Trophoblast cell (in vitro differentiated cells and primary cell): ENCODE measurements around the gene CNN1.
"Not testable (repeated sequence)": the region's sequence is repeated elsewhere in the genome, so short reads cannot be mapped to it uniquely, and the experiment has no call there.

Experiments
- DNase-seq, 2 donors: peaks; one replicate each; pipeline ENCODE4 v3.0.0-alpha.2; 2016
- H2AFZ ChIP-seq: 2 replicates; pipeline ENCODE4 v1.6.1; 2013; ENCODE audit warnings: low read length, moderate library complexity, mild to moderate bottlenecking; ENCODE audit not compliant: insufficient read depth, poor library complexity
- H2AK5ac ChIP-seq: 2 replicates; pipeline ENCODE4 v1.6.1; 2013; ENCODE audit warnings: mild to moderate bottlenecking, low read length
- H2BK120ac ChIP-seq: 2 replicates; pipeline ENCODE4 v1.6.1; 2013; ENCODE audit warnings: low read length, mild to moderate bottlenecking, moderate library complexity; ENCODE audit not compliant: insufficient read depth, poor library complexity
- H2BK12ac ChIP-seq: 2 replicates; pipeline ENCODE4 v1.6.1; 2013; ENCODE audit warnings: mild to moderate bottlenecking, low read length, moderate library complexity
- H2BK5ac ChIP-seq: 2 replicates; pipeline ENCODE4 v1.6.1; 2013; ENCODE audit warnings: low read length, low read depth, moderate library complexity, mild to moderate bottlenecking; ENCODE audit not compliant: poor library complexity
- H3K14ac ChIP-seq: 2 replicates; pipeline ENCODE4 v1.6.1; 2013; ENCODE audit warnings: mild to moderate bottlenecking, low read length
- H3K18ac ChIP-seq: 2 replicates; pipeline ENCODE4 v1.6.1; 2013; ENCODE audit warnings: mild to moderate bottlenecking, low read length
- H3K23ac ChIP-seq: 2 replicates; pipeline ENCODE4 v1.6.1; 2013; ENCODE audit warnings: low read length
- H3K27ac ChIP-seq: 2 replicates; pipeline ENCODE4 v1.5.1; 2013; ENCODE audit warnings: low read depth, mild to moderate bottlenecking, inconsistent platforms, low read length, moderate library complexity
- H3K27me3 ChIP-seq: 2 replicates; pipeline ENCODE4 v1.6.1; 2013; ENCODE audit warnings: inconsistent platforms, mild to moderate bottlenecking, low read length, moderate library complexity; ENCODE audit not compliant: insufficient read depth
- H3K36me3 ChIP-seq, 2 experiments: 1 replicate in 1 of 2; 2 replicates in 1 of 2; pipeline ENCODE4 v1.6.1; 2013; ENCODE audit warnings: low read length in 2 of 2, mild to moderate bottlenecking in 2 of 2, moderate library complexity in 1 of 2; ENCODE audit not compliant: insufficient read depth in 2 of 2, control insufficient read depth in 1 of 2
- H3K4ac ChIP-seq: 2 replicates; pipeline ENCODE4 v1.6.1; 2013; ENCODE audit warnings: low read depth, mild to moderate bottlenecking, low read length, moderate library complexity
- H3K4me1 ChIP-seq, 2 experiments: 1 replicate in 1 of 2; 2 replicates in 1 of 2; pipeline ENCODE4 v1.6.1; 2013; ENCODE audit warnings: low read length in 2 of 2, mild to moderate bottlenecking in 2 of 2, moderate library complexity in 1 of 2; ENCODE audit not compliant: insufficient read depth in 2 of 2, control insufficient read depth in 1 of 2
- H3K4me2 ChIP-seq: 2 replicates; pipeline ENCODE4 v1.6.1; 2013; ENCODE audit warnings: inconsistent platforms, mild to moderate bottlenecking, low read length, moderate library complexity
- H3K4me3 ChIP-seq: 2 replicates; pipeline ENCODE4 v1.5.1; 2013; ENCODE audit warnings: mild to moderate bottlenecking, low read depth, low read length, inconsistent platforms
- H3K79me1 ChIP-seq: one replicate; pipeline ENCODE4 v1.6.1; 2013; ENCODE audit warnings: low read length
- H3K79me2 ChIP-seq: 2 replicates; pipeline ENCODE4 v1.6.1; 2013; ENCODE audit warnings: low read length, mild to moderate bottlenecking; ENCODE audit not compliant: control insufficient read depth, insufficient read depth, poor library complexity
- H3K9ac ChIP-seq: 2 replicates; pipeline ENCODE4 v1.6.1; 2013; ENCODE audit warnings: mild to moderate bottlenecking, low read length
- H3K9me3 ChIP-seq: 2 replicates; pipeline ENCODE4 v1.6.1; 2013; ENCODE audit warnings: low read depth, mild to moderate bottlenecking, control low read depth, inconsistent platforms, low read length; ENCODE audit not compliant: insufficient read depth
- H4K12ac ChIP-seq: 2 replicates; pipeline ENCODE4 v1.6.1; 2013; ENCODE audit warnings: low read depth, mild to moderate bottlenecking, low read length, moderate library complexity
- H4K8ac ChIP-seq: 2 replicates; pipeline ENCODE4 v1.6.1; 2013; ENCODE audit warnings: low read depth, mild to moderate bottlenecking, low read length, moderate library complexity
- H4K91ac ChIP-seq: one replicate; pipeline ENCODE4 v1.6.1; 2013; ENCODE audit warnings: low read depth, mild to moderate bottlenecking, low read length, moderate library complexity
- WGBS: extraction: QIAGEN DNeasy Blood & Tissue Kit; methylation state at CpG from one replicate; pipeline ENCODE4 v1.1.7; 2013; ENCODE audit warnings: missing lambda C conversion rate; ENCODE audit not compliant: insufficient read length, insufficient coverage; ENCODE audit errors: extremely low coverage; 5-methylcytosine and 5-hydroxymethylcytosine counted together

Gene CNN1

DNA sequence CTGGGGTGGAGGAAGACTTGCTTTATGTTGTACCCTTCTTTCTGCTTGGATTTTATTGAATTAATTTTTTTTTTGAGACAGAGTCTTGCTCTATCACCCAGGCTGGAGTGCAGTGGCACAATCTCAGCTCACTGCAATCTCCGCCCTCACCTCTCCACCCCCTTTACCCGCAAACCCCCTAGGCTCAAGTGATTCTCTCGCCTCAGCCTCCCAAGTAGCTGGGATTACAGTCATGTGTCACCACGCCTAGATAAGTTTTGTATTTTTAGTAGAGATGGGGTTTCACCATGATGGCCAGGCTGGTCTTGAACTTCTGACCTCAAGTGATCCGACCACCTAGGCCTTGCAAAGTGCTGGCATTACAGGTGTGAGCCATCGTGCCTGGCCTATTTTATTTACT is 34.7 kb downstream of the CNN1 start:
- H3K4me2 ChIP-seq, DNase-seq, H2BK5ac ChIP-seq, H3K23ac ChIP-seq, H2BK12ac ChIP-seq, H3K36me3 ChIP-seq, H3K9me3 ChIP-seq, H3K9ac ChIP-seq, H4K91ac ChIP-seq, H3K79me2 ChIP-seq, H2AFZ ChIP-seq, H3K14ac ChIP-seq, H4K12ac ChIP-seq, H3K18ac ChIP-seq, H4K8ac ChIP-seq, H3K4ac ChIP-seq, H3K27me3 ChIP-seq, H2BK120ac ChIP-seq, H3K4me1 ChIP-seq, H3K4me3 ChIP-seq, H3K27ac ChIP-seq, H3K79me1 ChIP-seq, H2AK5ac ChIP-seq: not testable (repeated sequence)
- WGBS: no CpG with 5 or more reads among the region's 6 CpGs

DNA sequence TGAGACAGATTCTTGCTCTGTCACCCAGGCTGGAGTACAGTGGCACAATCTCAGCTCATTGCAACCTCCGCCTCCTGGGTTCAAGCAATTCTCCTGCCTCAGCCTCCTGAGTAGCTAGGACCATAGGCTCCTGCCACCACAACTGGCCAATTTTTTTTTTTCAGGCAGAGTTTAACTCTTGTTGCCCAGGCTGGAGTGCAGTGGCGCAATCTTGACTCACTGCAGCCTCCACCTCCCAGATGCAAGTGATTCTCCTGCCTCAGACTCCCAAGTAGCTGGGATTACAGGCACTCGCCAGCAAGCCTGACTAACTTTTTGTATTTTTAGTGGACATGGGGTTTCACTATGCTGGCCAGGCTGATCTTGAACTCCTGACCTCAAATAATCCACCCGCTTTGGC is 35.1 kb downstream of the CNN1 start:
- H4K12ac ChIP-seq, H4K8ac ChIP-seq: not testable (repeated sequence)
- no CpG with 5 or more reads among the region's 4 CpGs for WGBS

DNA sequence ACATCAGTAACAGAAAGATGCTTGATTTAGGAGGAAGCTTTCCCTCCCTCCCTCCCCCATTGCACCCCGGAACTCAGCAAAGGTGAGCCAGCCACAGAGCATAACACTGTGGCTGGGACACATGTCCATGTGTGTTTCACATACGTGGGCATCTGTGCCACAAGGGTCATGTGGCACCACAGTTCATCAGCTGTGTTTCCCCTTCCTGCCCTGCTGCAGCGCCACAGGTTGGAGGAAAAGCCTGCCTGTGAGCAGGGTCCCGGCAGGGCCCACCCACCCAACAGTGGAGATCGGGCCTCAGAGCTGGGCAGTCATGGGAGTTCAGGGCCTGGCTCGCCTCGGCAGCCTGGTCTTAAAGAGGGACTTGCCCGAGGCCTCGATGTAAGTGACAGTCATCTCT is 36.0 kb downstream of the CNN1 start:
- Histone ChIP-seq H3K27ac (no peak overlapping the region), H3K23ac (no peak overlapping the region), H2BK120ac (no peak overlapping the region), H4K8ac (no peak overlapping the region), H2AK5ac (no peak overlapping the region), H4K91ac (no peak overlapping the region), H3K9ac (no peak overlapping the region), H3K4me2 (no peak overlapping the region), H3K18ac (no peak overlapping the region), H3K36me3 (no peaks in the 10 kb centered on the region), H2AFZ (no peak overlapping the region), H3K4ac (no peak overlapping the region), H3K4me1 (no peaks in the 10 kb centered on the region), H3K14ac (no peak overlapping the region), H3K9me3 (peaks cover 13% of the 10 kb centered on the region), H3K27me3 (peaks cover 8% of the 10 kb centered on the region), H2BK12ac (no peak overlapping the region), H3K79me1 (no peaks in the 10 kb centered on the region), H4K12ac (no peak overlapping the region), H3K79me2 (no peaks in the 10 kb centered on the region), H3K4me3 (no peak overlapping the region), H2BK5ac (no peak overlapping the region)
- no peak for DNase-seq
- WGBS: no CpG with 5 or more reads among the region's 9 CpGs

More for the DNA sequence above, 35.1 kb downstream of the CNN1 start:
- not testable (repeated sequence) for H3K4me1 ChIP-seq, H3K27me3 ChIP-seq, H2BK120ac ChIP-seq, H2AFZ ChIP-seq, H2BK12ac ChIP-seq, H3K27ac ChIP-seq, H3K79me1 ChIP-seq, H3K4me2 ChIP-seq, H3K9ac ChIP-seq, H3K14ac ChIP-seq, H3K4ac ChIP-seq, H3K18ac ChIP-seq, DNase-seq, H2BK5ac ChIP-seq, H3K79me2 ChIP-seq, H3K36me3 ChIP-seq, H4K91ac ChIP-seq, H3K4me3 ChIP-seq, H3K23ac ChIP-seq, H2AK5ac ChIP-seq
- peaks cover 10% of the 10 kb centered on the region for H3K9me3 ChIP-seq

DNA sequence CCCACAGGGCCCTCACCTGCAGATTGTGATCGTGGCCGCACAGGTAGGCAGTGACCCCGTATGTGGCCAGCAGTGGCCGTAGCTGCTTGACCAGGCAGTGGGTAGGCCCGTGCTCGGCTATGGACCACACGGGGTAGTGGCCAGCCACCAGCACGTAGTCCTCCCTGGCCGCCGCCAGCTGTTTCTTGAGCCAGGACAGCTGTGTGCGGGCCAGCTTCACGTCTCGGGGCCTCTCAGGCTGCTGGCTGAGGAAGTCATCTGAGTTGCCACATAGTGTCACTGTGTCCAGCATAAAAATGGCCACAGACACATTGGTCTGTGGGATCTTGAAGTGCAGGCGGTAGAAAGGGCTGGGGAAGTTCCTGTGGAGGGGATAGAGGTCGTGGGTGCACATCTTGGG is 37.6 kb downstream of the CNN1 start:
- Histone ChIP-seq H3K4me2 (no peak overlapping the region), H3K79me2 (no peaks in the 10 kb centered on the region), H3K14ac (no peak overlapping the region), H2BK12ac (no peak overlapping the region), H2AK5ac (no peak overlapping the region), H4K91ac (no peak overlapping the region), H3K4me3 (no peak overlapping the region), H3K18ac (no peak overlapping the region), H3K27me3 (peaks cover 8% of the 10 kb centered on the region), H4K8ac (no peak overlapping the region), H3K23ac (no peak overlapping the region), H2BK5ac (no peak overlapping the region), H2BK120ac (no peak overlapping the region), H3K4me1 (no peaks in the 10 kb centered on the region), H3K36me3 (no peaks in the 10 kb centered on the region), H3K79me1 (no peaks in the 10 kb centered on the region), H3K9me3 (peaks cover 13% of the 10 kb centered on the region), H3K4ac (no peak overlapping the region), H4K12ac (no peak overlapping the region), H2AFZ (no peak overlapping the region), H3K9ac (no peak overlapping the region), H3K27ac (no peak overlapping the region)
- no peak for DNase-seq
- no CpG with 5 or more reads among the region's 15 CpGs for WGBS
